IMR-90 (cell line): Measurements from ENCODE around the gene P2RY14. TPM values are rescaled to one million over a fixed set of nuclear protein-coding genes. Genes with fewer than 3 reads are reported as not detected.

Experiments used
- ATAC-seq: fragments of 200-7000 bp; cut with Tn5 transposase; 2 replicates; pipeline ENCODE4 v1.9.1; 2020; ENCODE audit warnings: low read depth, mild to moderate bottlenecking, moderate library complexity
- BruUV-seq: library from RNA; stranded (reverse); fragments of 400-500 nt; replicated peaks from 2 replicates; lab custom pipeline; 2021; lab: Mats Ljungman, UMichigan
- CTCF ChIA-PET: fragments of 300-600 bp; formaldehyde crosslinking; extraction: SDS; loops from one replicate; lab custom pipeline; 2021; ENCODE audit warnings: antibody characterized with exemption; lab: Yijun Ruan, JAX
- POLR2A ChIA-PET: fragments of 300-600 bp; sonication (Branson Sonifier 250); formaldehyde crosslinking; loops from one replicate; lab custom pipeline; 2022; ENCODE audit warnings: antibody characterized with exemption; ENCODE audit not compliant: unreplicated experiment; lab: Charles Lee
- DNase-seq: peaks from one replicate; pipeline ENCODE4 v3.0.0; 2013
- H2AFZ ChIP-seq: replicated peaks from 2 replicates; pipeline ENCODE3; 2013; ENCODE audit warnings: low read length, mild to moderate bottlenecking; ENCODE audit not compliant: poor library complexity
- H2AK5ac ChIP-seq: 2 replicates; pipeline ENCODE4 v1.6.1; 2013; ENCODE audit warnings: low read depth, low read length, inconsistent platforms
- H2AK9ac ChIP-seq: replicated peaks from 2 replicates; pipeline ENCODE3; 2013; ENCODE audit warnings: mild to moderate bottlenecking, low read depth, low read length, moderate library complexity; ENCODE audit not compliant: poor library complexity
- H2BK120ac ChIP-seq: 2 replicates; pipeline ENCODE4 v1.6.1; 2013; ENCODE audit warnings: low read depth, low read length, inconsistent platforms
- H2BK15ac ChIP-seq: 3 replicates; pipeline ENCODE4 v1.6.1; 2013; ENCODE audit warnings: low read depth, low read length, inconsistent platforms
- H2BK20ac ChIP-seq: 2 replicates; pipeline ENCODE4 v1.6.1; 2013; ENCODE audit warnings: low read depth, mild to moderate bottlenecking, inconsistent platforms, low read length, moderate library complexity
- H2BK5ac ChIP-seq: 2 replicates; pipeline ENCODE4 v1.6.1; 2013; ENCODE audit warnings: mild to moderate bottlenecking, low read depth, low read length, inconsistent platforms; ENCODE audit not compliant: poor library complexity, severe bottlenecking
- H3K14ac ChIP-seq: replicated peaks from 2 replicates; pipeline ENCODE4 v1.6.1; 2013; ENCODE audit warnings: low read depth, low read length, inconsistent platforms
- H3K18ac ChIP-seq: 2 replicates; pipeline ENCODE4 v1.6.1; 2013; ENCODE audit warnings: low read depth, low read length, control low read depth
- H3K23ac ChIP-seq: 2 replicates; pipeline ENCODE4 v1.6.1; 2013; ENCODE audit warnings: low read depth, low read length, inconsistent platforms
- H3K27ac ChIP-seq: 2 replicates; pipeline ENCODE4 v1.5.1; 2013; ENCODE audit warnings: mild to moderate bottlenecking, control low read depth, low read length; ENCODE audit not compliant: insufficient read depth
- H3K27me3 ChIP-seq: 2 replicates; pipeline ENCODE4 v1.6.1; 2013; ENCODE audit warnings: low read length; ENCODE audit not compliant: control insufficient read depth, insufficient read depth
- H3K36me3 ChIP-seq: 2 replicates; pipeline ENCODE4 v1.6.1; 2013; ENCODE audit warnings: low read length, mixed read lengths; ENCODE audit not compliant: control insufficient read depth, insufficient read depth
- H3K4ac ChIP-seq: 2 replicates; pipeline ENCODE4 v1.6.1; 2013; ENCODE audit warnings: low read depth, low read length, inconsistent platforms
- H3K4me1 ChIP-seq: 2 replicates; pipeline ENCODE4 v1.6.1; 2013; ENCODE audit warnings: low read length, mixed read lengths; ENCODE audit not compliant: control insufficient read depth, insufficient read depth
- H3K4me2 ChIP-seq: 2 replicates; pipeline ENCODE4 v1.6.1; 2013; ENCODE audit warnings: low read depth, mild to moderate bottlenecking, control low read depth, low read length, moderate library complexity
- H3K4me3 ChIP-seq: 2 replicates; pipeline ENCODE4 v1.5.1; 2013; ENCODE audit warnings: low read depth, mild to moderate bottlenecking, control low read depth, low read length, moderate library complexity; ENCODE audit not compliant: insufficient read depth
- H3K56ac ChIP-seq: 2 replicates; pipeline ENCODE4 v1.6.1; 2013; ENCODE audit warnings: low read length, inconsistent platforms; ENCODE audit not compliant: insufficient read depth; ENCODE audit errors: extremely low read depth
- H3K79me1 ChIP-seq, 2 experiments: 2 replicates each; pipeline ENCODE4 v1.6.1; 2013; ENCODE audit warnings: low read length in 2 of 2, inconsistent platforms in 1 of 2, low read depth in 1 of 2
- H3K9ac ChIP-seq: 2 replicates; pipeline ENCODE4 v1.6.1; 2013; ENCODE audit warnings: low read depth, low read length, control low read depth
- H3K9me1 ChIP-seq: 2 replicates; pipeline ENCODE4 v1.6.1; 2013; ENCODE audit warnings: low read length, inconsistent platforms; ENCODE audit not compliant: insufficient read depth
- H3K9me3 ChIP-seq: 2 replicates; pipeline ENCODE4 v1.6.1; 2013; ENCODE audit warnings: low read length; ENCODE audit not compliant: control insufficient read depth, insufficient read depth
- H4K20me1 ChIP-seq: 2 replicates; pipeline ENCODE4 v1.6.1; 2013; ENCODE audit warnings: low read length, inconsistent platforms; ENCODE audit not compliant: insufficient read depth
- H4K5ac ChIP-seq: 2 replicates; pipeline ENCODE4 v1.6.1; 2013; ENCODE audit warnings: mild to moderate bottlenecking, low read depth, low read length, control low read depth
- H4K8ac ChIP-seq, 2 experiments: 2 replicates each; pipeline ENCODE4 v1.6.1; 2013; ENCODE audit warnings: low read depth in 2 of 2, low read length in 2 of 2, control low read depth in 1 of 2, inconsistent platforms in 1 of 2
- H4K91ac ChIP-seq: 2 replicates; pipeline ENCODE4 v1.6.1; 2013; ENCODE audit warnings: low read depth, low read length, inconsistent platforms; ENCODE audit not compliant: insufficient read depth
- BHLHE40 ChIP-seq: fragments of 150-350 bp; IDR thresholded peaks from 2 replicates; pipeline ENCODE4 v1.6.1; 2016; ENCODE audit warnings: mild to moderate bottlenecking, low read depth, low read length
- CEBPB ChIP-seq: IDR thresholded peaks from 2 replicates; pipeline ENCODE4 v1.6.1; 2012; ENCODE audit warnings: low read depth, low read length, improper control_type of control experiment
- CHD1 ChIP-seq: IDR thresholded peaks from 2 replicates; pipeline ENCODE4 v1.6.1; 2012; ENCODE audit warnings: low read depth, low read length, improper control_type of control experiment
- CTCF ChIP-seq: conservative IDR thresholded peaks from 2 replicates; pipeline ENCODE4 v1.5.1; 2012; ENCODE audit warnings: mild to moderate bottlenecking, low read depth, low read length, improper control_type of control experiment
- ELK1 ChIP-seq: fragments of 150-350 bp; IDR thresholded peaks from 2 replicates; pipeline ENCODE4 v1.6.1; 2016; ENCODE audit warnings: low read depth, mild to moderate bottlenecking, low read length, moderate library complexity, borderline replicate concordance
- FOS ChIP-seq: fragments of 150-350 bp; IDR thresholded peaks from 2 replicates; pipeline ENCODE4 v1.6.1; 2016; ENCODE audit warnings: low read depth, low read length
- MAFK ChIP-seq: IDR thresholded peaks from 2 replicates; pipeline ENCODE4 v1.6.1; 2012; ENCODE audit warnings: low read depth, low read length, improper control_type of control experiment
- MAZ ChIP-seq: IDR thresholded peaks from 2 replicates; pipeline ENCODE4 v1.6.1; 2012; ENCODE audit warnings: low read depth, mild to moderate bottlenecking, low read length, improper control_type of control experiment, moderate library complexity, borderline replicate concordance
- MXI1 ChIP-seq: IDR thresholded peaks from 2 replicates; pipeline ENCODE4 v1.6.1; 2012; ENCODE audit warnings: low read depth, mild to moderate bottlenecking, low read length, moderate library complexity, borderline replicate concordance
- NFE2L2 ChIP-seq: fragments of 150-350 bp; IDR thresholded peaks from 2 replicates; pipeline ENCODE4 v1.6.1; 2016; ENCODE audit warnings: low read depth, mild to moderate bottlenecking, low read length
- POLR2A ChIP-seq: IDR thresholded peaks from 2 replicates; pipeline ENCODE4 v1.6.1; 2012; ENCODE audit warnings: mild to moderate bottlenecking, low read depth, low read length
- RAD21 ChIP-seq: IDR thresholded peaks from 2 replicates; pipeline ENCODE4 v1.6.1; 2012; ENCODE audit warnings: low read length, improper control_type of control experiment
- RCOR1 ChIP-seq: IDR thresholded peaks from 2 replicates; pipeline ENCODE4 v1.6.1; 2012; ENCODE audit warnings: mild to moderate bottlenecking, low read length, improper control_type of control experiment; ENCODE audit not compliant: insufficient replicate concordance
- RFX5 ChIP-seq: IDR thresholded peaks from 2 replicates; pipeline ENCODE4 v1.8.0; 2012; ENCODE audit warnings: low read depth, mild to moderate bottlenecking, low read length, moderate library complexity
- SMC3 ChIP-seq: fragments of 150-350 bp; IDR thresholded peaks from 2 replicates; pipeline ENCODE4 v1.6.1; 2016; ENCODE audit warnings: low read depth, mild to moderate bottlenecking, antibody characterized with exemption, low read length, moderate library complexity
- USF2 ChIP-seq: fragments of 150-350 bp; IDR thresholded peaks from 2 replicates; pipeline ENCODE4 v1.6.1; 2017; ENCODE audit warnings: mild to moderate bottlenecking, antibody characterized with exemption, low read length, low read depth
- WGBS, 2 experiments: methylation state at CpG; one replicate each; pipeline versions ENCODE4 v1.1.5 to v1.1.7; 2013; ENCODE audit warnings: missing lambda C conversion rate in 2 of 2; ENCODE audit not compliant: insufficient read length in 1 of 2; ENCODE audit errors: extremely low coverage in 2 of 2; 5-methylcytosine and 5-hydroxymethylcytosine counted together
- dilution Hi-C: fragments of 300-500 bp; cut with HindIII; formaldehyde crosslinking; loops from one replicate; pipeline ENCODE4 v1.14.3; 2018; ENCODE audit warnings: low sequenced_read_pairs; ENCODE audit not compliant: unreplicated experiment
- in situ Hi-C: fragments of 300-500 bp; cut with MboI; formaldehyde crosslinking; loops from 3 replicates; pipeline ENCODE4 v1.14.3; 2019; ENCODE audit warnings: low sequenced_read_pairs, inconsistent platforms, mixed read lengths
- intact Hi-C: fragments of 100-400 bp; cut with micrococcal nuclease; formaldehyde crosslinking; loops from 2 replicates; pipeline ENCODE4 v1.10.0; 2022
- polyA plus RNA-seq, 3 experiments: library from polyadenylated mRNA; depleted of rRNA; stranded (reverse); fragments of >200 nt; gene quantifications; 2 replicates each; pipeline ENCODE4 v1.2.3, GENCODE V29; 2012; ENCODE audit warnings: low replicate concordance in 1 of 3
- total RNA-seq: library from RNA; depleted of rRNA; stranded (reverse); fragments of >200 nt; gene quantifications from 2 replicates; pipeline ENCODE4 v1.2.3, GENCODE V29; 2012

P2RY14 gene
- total and polyA plus RNA-seq, 2 of the 4 experiments (the other 2 are of a cell fraction) = not detected

- no peak overlapping the region for H3K27ac ChIP-seq
- CTCF ChIA-PET = interaction anchor here (0.7 to 1.4 kb wide), 2 partner anchors 51 to 1054 kb away, joined by 3 read pairs; no protein-coding TSS in a partner anchor
- H3K4me2 ChIP-seq = peak overlapping the region; percentile 27; the same call in 1 of the 2 replicates
These were observed 59.3 kb downstream of the P2RY14 start for GRCh38 chr3:151219056-151219455.

More at GRCh38 chr3:151219056-151219455, 59.3 kb downstream of the P2RY14 start:
- no CpG with 5 or more reads among the region's 1 CpG for WGBS, 2 experiments
- BruUV-seq = no TSS peak
- Histone ChIP-seq H2AFZ (no peak overlapping the region), H4K91ac (no peak overlapping the region), H2BK5ac (no peak overlapping the region), H2AK9ac (no peak overlapping the region), H3K4me3 (no peak overlapping the region), H3K9ac (no peak overlapping the region), H3K9me1 (peaks cover 6% of the 10 kb centered on the region; the same call in 1 of the 2 replicates), H4K5ac (no peak overlapping the region), H2AK5ac (no peak overlapping the region), H3K79me1 (no peaks in the 10 kb centered on the region), H3K27me3 (no peaks in the 10 kb centered on the region), H3K4me1 (peaks cover 5% of the 10 kb centered on the region; the same call in 1 of the 2 replicates), H3K36me3 (no peaks in the 10 kb centered on the region), H3K23ac (no peak overlapping the region), H2BK20ac (no peak overlapping the region), H3K18ac (no peak overlapping the region), H3K56ac (no peak overlapping the region), H3K14ac (no peak overlapping the region), H4K8ac (no peak overlapping the region), H4K20me1 (no peaks in the 10 kb centered on the region), H2BK15ac (no peak overlapping the region), H3K9me3 (peaks cover 3% of the 10 kb centered on the region), H3K4ac (no peak overlapping the region), H2BK120ac (no peak overlapping the region)
- POLR2A ChIA-PET = no interaction called here
- dilution Hi-C loops (no loop called here), intact Hi-C loops (no loop called here), in situ Hi-C loops (no loop called here)
- peak; percentile 87 for DNase-seq
- TF ChIP-seq CTCF = no peak
- peak; percentile 45; the same call in 1 of the 2 replicates for TF ChIP-seq MAFK
- TF ChIP-seq RAD21 = no peak
- TF ChIP-seq MAZ = no peak
- no peak for TF ChIP-seq RFX5
- TF ChIP-seq ELK1 = no peak
- TF ChIP-seq MXI1 = no peak
- peak; percentile 40; the same call in 1 of the 2 replicates for TF ChIP-seq BHLHE40
- TF ChIP-seq CHD1 = no peak
- TF ChIP-seq NFE2L2 = no peak
- no peak for TF ChIP-seq POLR2A
- peak; percentile 84 for TF ChIP-seq FOS
- peak; percentile 66; the same call in 1 of the 2 replicates for TF ChIP-seq CEBPB
- no peak for TF ChIP-seq SMC3
- no peak for TF ChIP-seq USF2
- peak; percentile 54 for TF ChIP-seq RCOR1
- ATAC-seq = peak; percentile 87
